Lung (tissue), 16 donors: ENCODE results near the gene CDRT4. TPM values are rescaled to one million over a fixed set of nuclear protein-coding genes. Genes with fewer than 3 reads are reported as not detected.
A peak's percentile ranks its signal among the peaks of the same experiment; 100 is the strongest.

ENCODE experiments used
- ATAC-seq: fragments of 200-7000 bp; cut with Tn5 transposase; one replicate; pipeline ENCODE4 v1.9.1; 2020; ENCODE audit warnings: moderate number of reproducible peaks; ENCODE audit not compliant: insufficient read depth, low FRiP score
- DNase-seq, 3 donors: peaks; one replicate each; pipeline ENCODE4 v3.0.0-alpha.2; 2013 to 2017
- H3K27ac ChIP-seq, 2 donors: one replicate each; pipeline ENCODE4 v1.5.1; 2013; ENCODE audit warnings: mild to moderate bottlenecking in 2 of 2, moderate library complexity in 2 of 2, control low read depth in 1 of 2, inconsistent platforms in 1 of 2, low read depth in 1 of 2, low read length in 1 of 2
- H3K27me3 ChIP-seq, 3 donors: one replicate each; pipeline ENCODE4 v1.5.1; 2013; ENCODE audit warnings: low read length in 2 of 3; ENCODE audit not compliant: control insufficient read depth in 3 of 3, insufficient read depth in 3 of 3
- H3K36me3 ChIP-seq, 4 donors: one replicate each; pipeline ENCODE4 v1.5.1; 2013; ENCODE audit warnings: low read length in 4 of 4, mild to moderate bottlenecking in 1 of 4, moderate library complexity in 1 of 4; ENCODE audit not compliant: control insufficient read depth in 4 of 4, insufficient read depth in 4 of 4
- H3K4me1 ChIP-seq, 5 donors: one replicate each; pipeline ENCODE4 v1.5.1; 2013; ENCODE audit warnings: low read length in 5 of 5, mild to moderate bottlenecking in 2 of 5, moderate library complexity in 1 of 5; ENCODE audit not compliant: control insufficient read depth in 5 of 5, insufficient read depth in 5 of 5
- H3K4me3 ChIP-seq: one replicate; pipeline ENCODE4 v1.5.1; 2013; ENCODE audit warnings: mild to moderate bottlenecking, control low read depth, moderate library complexity
- H3K9ac ChIP-seq, 2 donors: one replicate each; pipeline ENCODE4 v1.5.1; 2013; ENCODE audit warnings: low read length in 2 of 2, control low read depth in 1 of 2; ENCODE audit not compliant: insufficient read depth in 1 of 2
- H3K9me3 ChIP-seq, 4 donors: one replicate each; pipeline ENCODE4 v1.5.1; 2013; ENCODE audit warnings: low read length in 3 of 4, mild to moderate bottlenecking in 1 of 4, moderate library complexity in 1 of 4; ENCODE audit not compliant: control insufficient read depth in 4 of 4, insufficient read depth in 3 of 4
- WGBS, 2 donors: extraction: QIAGEN DNeasy Blood & Tissue Kit; methylation state at CpG; one replicate each; pipeline ENCODE4 v1.1.7; 2013; 5-methylcytosine and 5-hydroxymethylcytosine counted together
- long read RNA-seq, 5 donors: transcript quantifications; one replicate each; lab custom pipeline, GENCODE V29; 2026
- polyA plus RNA-seq, 2 donors: library from polyadenylated mRNA; stranded (reverse); fragments of 200-250 nt; gene quantifications; one replicate each; pipeline ENCODE4 v1.2.1, GENCODE V29; 2013
- total RNA-seq, 2 donors: library from RNA; depleted of rRNA in 1 of 2; stranded (reverse); fragments of >200 nt in 1 of 2; gene quantifications; one replicate each; pipeline ENCODE4 v1.2.1, GENCODE V29; 2014 to 2021
- TF ChIP-seq, protein P1 (sequence below): IDR thresholded peaks from 2 replicates; pipeline ENCODE4 v1.5.1; 2012; ENCODE audit warnings: mild to moderate bottlenecking; ENCODE audit errors: control extremely low read depth, extremely low read depth
- donor health status: control.
- donor health status: control.
- donor health status: Bipolar disorder and iron deficiency.
- donor health status: healthy.
- donor health status: DM: yes; HTN: yes; CAD: no.

Gene CDRT4
- 1 to 10 TPM; 8.6 to 8.7 TPM for total RNA-seq
- polyA plus RNA-seq, result 1 to 10 TPM in 1 of 2 donors, under 1 TPM in 1; 0.48 to 8.7 TPM
- long read RNA-seq, donor 1, partial matches to known transcripts, result 0 of 1 reads
- long read RNA-seq, donor 1, other reads (novel, unspliced or antisense), result 0 of 1 reads
- long read RNA-seq, donor 2, partial matches to known transcripts, result 0 of 2 reads
- long read RNA-seq, donor 2, other reads (novel, unspliced or antisense), result 0 of 2 reads
- long read RNA-seq, donor 3, partial matches to known transcripts, result 0 of 3 reads
- long read RNA-seq, donor 3, other reads (novel, unspliced or antisense), result 0 of 3 reads
- long read RNA-seq, donor 4, partial matches to known transcripts, result 0 of 1 reads
- long read RNA-seq, donor 4, other reads (novel, unspliced or antisense), result 0 of 1 reads
- long read RNA-seq, donor 5, partial matches to known transcripts, result 0 of 4 reads
- long read RNA-seq, donor 5, other reads (novel, unspliced or antisense), result 0 of 4 reads

DNA sequence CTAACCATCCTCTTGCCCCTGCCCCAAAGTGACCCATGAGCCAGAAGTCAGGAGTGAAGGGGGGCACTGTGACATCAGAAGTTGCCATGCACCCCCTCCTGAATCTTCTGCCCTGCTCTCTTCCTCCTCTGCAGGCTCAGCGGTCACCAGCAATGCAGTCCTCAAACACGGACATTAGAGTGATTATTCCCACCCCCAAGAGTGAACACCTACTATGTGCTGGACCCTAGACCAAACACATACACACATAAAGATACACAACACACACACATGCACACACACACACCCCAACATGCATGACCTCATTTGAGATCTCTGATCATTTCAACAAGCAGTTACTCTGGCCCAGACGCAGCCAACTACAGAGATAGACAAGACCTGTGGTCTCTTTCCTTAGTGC, at the start of gene CDRT4:
Gene CDRT4 (minus strand): TSS at position 30 of the 400 bp plus-strand sequence. CDS start 27,383 bp downstream, outside the sequence.
- Histone ChIP-seq H3K4me1 (peaks cover 4 to 25% (median 22%) of the 10 kb centered on the region in 5 donors), H3K4me3 (no peak within 1 kb of the TSS), H3K27ac (no peak within 1 kb of the TSS), H3K27me3 (no peaks in the 10 kb centered on the region), H3K9me3 (peaks cover 0 to 2% (median 0%) of the 10 kb centered on the region in 4 donors), H3K9ac (no peak within 1 kb of the TSS), H3K36me3 (no peaks in the 10 kb centered on the region)
- no peak for DNase-seq
- TF ChIP-seq, protein P1, sequence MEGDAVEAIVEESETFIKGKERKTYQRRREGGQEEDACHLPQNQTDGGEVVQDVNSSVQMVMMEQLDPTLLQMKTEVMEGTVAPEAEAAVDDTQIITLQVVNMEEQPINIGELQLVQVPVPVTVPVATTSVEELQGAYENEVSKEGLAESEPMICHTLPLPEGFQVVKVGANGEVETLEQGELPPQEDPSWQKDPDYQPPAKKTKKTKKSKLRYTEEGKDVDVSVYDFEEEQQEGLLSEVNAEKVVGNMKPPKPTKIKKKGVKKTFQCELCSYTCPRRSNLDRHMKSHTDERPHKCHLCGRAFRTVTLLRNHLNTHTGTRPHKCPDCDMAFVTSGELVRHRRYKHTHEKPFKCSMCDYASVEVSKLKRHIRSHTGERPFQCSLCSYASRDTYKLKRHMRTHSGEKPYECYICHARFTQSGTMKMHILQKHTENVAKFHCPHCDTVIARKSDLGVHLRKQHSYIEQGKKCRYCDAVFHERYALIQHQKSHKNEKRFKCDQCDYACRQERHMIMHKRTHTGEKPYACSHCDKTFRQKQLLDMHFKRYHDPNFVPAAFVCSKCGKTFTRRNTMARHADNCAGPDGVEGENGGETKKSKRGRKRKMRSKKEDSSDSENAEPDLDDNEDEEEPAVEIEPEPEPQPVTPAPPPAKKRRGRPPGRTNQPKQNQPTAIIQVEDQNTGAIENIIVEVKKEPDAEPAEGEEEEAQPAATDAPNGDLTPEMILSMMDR, result no peak
- no peak for ATAC-seq
- 95% methylated on average over 3 of the region's 3 CpGs for WGBS, 2 donors

DNA sequence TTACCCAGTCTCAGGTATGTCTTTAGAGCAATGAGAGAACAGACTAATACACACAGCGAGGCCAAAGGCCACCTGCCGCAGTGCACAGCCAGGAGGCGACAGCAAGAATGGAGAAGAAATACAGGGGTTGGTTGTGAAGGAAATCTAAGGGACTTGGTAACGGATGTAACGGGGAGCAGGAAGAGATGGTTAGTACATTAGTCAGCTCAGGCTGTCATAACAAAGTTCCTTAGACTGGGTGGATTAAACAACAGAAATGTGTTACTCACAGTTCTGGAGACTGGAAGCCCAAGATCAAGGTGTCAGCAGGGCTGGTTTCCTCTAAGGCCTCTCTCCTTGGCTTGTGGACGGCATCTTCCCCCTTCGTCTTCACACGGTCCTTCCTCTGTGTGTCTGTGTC, 48.7 kb upstream of the CDRT4 start:
- Histone ChIP-seq H3K9me3 (no peaks in the 10 kb centered on the region), H3K4me3 (no peak overlapping the region), H3K4me1 (peaks cover 0 to 27% (median 13%) of the 10 kb centered on the region in 5 donors), H3K27me3 (no peaks in the 10 kb centered on the region), H3K9ac (no peak overlapping the region), H3K27ac (no peak overlapping the region), H3K36me3 (peaks cover 0 to 4% (median under 1%) of the 10 kb centered on the region in 4 donors)
- DNase-seq (no peak), ATAC-seq (no peak)
- WGBS, 2 donors, result 94 to 95% methylated on average over 8 of the region's 8 CpGs
- TF ChIP-seq, protein P1, result no peak

DNA sequence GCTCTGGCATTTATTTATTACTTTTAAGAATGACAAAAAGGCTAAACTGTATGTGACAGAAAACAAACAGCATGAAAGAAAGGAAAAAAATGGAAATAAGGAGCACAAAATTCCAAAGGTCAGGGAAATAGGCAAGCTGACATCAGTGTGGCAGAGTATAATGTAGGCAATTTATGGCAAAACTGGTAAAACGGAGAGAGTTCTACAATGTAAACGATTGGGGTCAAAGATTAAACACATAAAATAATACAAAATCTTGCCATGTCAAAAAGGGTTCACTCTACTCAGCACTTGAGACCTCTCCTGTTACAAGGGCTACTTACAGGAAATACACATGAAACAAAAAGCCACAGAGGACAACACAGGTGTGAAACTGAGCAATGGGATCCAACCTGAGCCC, 47.0 kb upstream of the CDRT4 start:
- Histone ChIP-seq H3K9me3 (no peaks in the 10 kb centered on the region), H3K36me3 (peaks cover 0 to 4% (median under 1%) of the 10 kb centered on the region in 4 donors), H3K4me1 (peaks cover 3 to 27% (median 13%) of the 10 kb centered on the region in 5 donors), H3K27me3 (no peaks in the 10 kb centered on the region), H3K9ac (no peak overlapping the region), H3K4me3 (no peak overlapping the region), H3K27ac (no peak overlapping the region)
- 51 to 72% methylated on average over 2 of the region's 2 CpGs for WGBS, 2 donors
- DNase-seq, result peak in 2 of 3 donors; percentile 28 to 31
- TF ChIP-seq, protein P1, result no peak
- no peak for ATAC-seq
